GM08714 (cell line): Measurements from ENCODE around the gene GABRB2.
"Not testable (repeated sequence)": the region's sequence is repeated elsewhere in the genome, so short reads cannot be mapped to it uniquely, and the experiment has no call there.

ENCODE experiments used
- H3K4me3 ChIP-seq: fragments of 200-500 bp; sonication (Bioruptor generic); 2 replicates; pipeline ENCODE4 v1.5.1; 2014; ENCODE audit warnings: mild to moderate bottlenecking, low read length, inconsistent platforms
- ZNF274 ChIP-seq: IDR thresholded peaks from 2 replicates; pipeline ENCODE4 v1.6.1; 2012; ENCODE audit warnings: mild to moderate bottlenecking, low read depth, low read length

GABRB2 gene

DNA sequence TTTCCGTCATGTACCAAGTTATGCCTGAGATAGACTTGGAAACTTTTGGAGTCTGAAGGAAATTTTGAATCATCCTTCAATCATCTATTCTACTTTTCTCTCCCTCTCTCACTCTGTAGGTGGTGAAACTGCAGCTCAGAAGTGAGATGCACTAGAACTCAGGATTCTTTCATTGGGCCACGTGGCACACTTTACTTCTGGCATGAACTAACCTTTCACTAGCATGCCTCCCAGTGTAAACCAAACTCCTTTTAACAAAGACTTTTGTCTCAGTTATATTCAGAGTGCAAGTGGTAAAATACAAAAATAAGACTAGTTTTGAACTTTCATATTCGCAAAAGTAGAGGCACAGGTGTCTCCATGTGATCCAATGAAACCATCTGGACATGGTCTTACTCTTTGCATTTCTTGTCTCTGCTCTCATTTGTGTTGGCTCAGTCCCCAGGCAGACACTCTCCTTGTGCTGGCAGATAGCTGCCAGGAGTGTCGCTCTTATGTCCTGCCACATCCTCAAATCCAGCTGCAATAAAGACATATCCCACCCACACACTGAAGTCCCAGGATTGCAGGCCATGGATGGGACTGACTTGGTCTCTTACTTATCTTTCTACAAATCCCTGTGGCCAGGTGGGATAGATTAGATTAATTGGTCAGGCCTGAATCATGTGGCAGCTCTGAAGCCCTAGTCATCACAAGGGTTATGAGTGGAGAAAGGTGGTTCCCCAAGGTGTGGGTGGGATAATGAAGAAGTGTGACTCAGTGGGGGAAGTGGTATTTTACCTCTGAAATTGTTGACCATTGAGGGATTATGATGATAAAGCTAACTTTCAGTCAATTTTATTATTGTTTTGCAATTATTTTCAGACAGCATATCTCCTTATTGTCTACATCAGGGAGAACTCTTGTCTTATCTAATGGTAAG lies 267.5 kb downstream of the GABRB2 start:
- TF ChIP-seq ZNF274 = no peak
- H3K4me3 ChIP-seq = no peak overlapping the region

DNA sequence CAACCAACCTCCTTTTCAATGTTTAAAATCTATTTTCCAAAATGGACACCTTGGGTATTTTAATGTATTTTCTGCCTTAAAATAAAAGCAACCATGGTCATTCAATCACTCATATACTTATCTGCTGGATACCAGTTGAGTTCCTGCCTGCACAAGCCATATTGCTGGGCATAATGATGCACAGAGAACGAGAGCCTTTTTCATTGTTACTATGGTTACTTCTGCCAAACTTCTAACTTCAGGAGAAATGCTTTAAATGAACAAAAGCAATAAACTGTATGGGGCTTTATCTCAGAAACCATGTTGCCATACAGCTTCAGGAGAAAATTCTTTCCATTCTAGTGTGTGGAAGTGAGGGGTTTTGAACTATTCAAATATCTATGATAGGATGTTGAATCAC lies 269.5 kb downstream of the GABRB2 start:
- H3K4me3 ChIP-seq = no peak overlapping the region
- TF ChIP-seq ZNF274 = no peak

DNA sequence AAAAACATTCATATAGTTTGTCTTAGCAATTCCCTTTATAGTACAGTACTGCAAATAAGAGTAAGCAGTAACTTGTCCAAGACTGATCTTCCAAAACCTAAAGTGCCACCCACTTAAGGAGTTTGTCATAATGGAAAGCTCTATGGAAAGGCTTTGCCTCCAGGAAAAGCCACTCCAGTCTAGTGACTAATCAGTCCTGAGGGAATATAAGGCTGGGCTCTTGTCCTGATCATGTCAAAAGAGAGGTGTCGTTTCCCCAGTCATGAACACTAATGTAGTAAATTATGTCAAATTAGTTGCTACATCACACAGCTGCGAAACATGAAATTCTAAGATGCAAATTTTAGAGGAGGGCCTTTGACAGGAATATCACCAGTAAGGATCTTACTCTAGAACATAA lies 271.6 kb downstream of the GABRB2 start:
- no peak overlapping the region for H3K4me3 ChIP-seq
- TF ChIP-seq ZNF274 = no peak

DNA sequence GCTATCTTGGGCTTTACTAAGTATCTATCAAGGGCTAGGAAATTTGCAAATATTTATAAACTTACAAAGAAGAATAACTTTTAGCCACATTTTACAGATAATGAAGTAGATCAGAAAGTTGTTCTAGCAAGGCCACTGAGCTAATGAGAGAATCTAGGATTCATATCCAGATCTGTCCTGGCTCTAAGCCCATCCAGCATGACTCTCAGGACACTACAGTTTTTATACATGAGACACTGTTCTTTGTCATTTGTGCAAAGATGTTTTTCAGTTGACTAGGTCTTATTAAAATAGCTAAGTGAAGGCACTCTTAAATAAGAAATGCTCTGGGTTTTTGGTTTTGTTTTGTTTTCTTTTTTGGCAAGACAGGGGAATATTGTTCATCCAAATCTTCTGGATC lies 273.1 kb downstream of the GABRB2 start:
- no peak overlapping the region for H3K4me3 ChIP-seq
- no peak for TF ChIP-seq ZNF274

DNA sequence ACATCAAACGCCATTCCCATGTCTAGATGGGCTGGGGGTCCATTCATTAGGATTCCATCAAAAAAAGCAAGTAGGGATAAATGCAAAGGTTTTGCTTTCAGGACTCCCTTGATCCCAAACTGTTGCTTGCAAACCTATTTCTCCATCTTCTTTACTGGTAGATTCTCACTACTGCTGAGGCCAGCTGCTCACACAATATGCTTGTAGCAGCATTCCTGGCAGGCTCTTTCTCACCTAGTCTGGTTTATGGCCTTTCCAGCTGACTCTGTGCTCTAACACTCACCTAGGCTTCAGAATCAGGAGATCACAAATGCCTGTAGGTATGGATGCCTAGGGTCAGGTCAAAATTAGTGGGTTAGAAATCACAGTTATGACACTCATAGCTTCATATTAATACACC lies 274.7 kb downstream of the GABRB2 start:
- H3K4me3 ChIP-seq = no peak overlapping the region
- TF ChIP-seq ZNF274 = no peak

DNA sequence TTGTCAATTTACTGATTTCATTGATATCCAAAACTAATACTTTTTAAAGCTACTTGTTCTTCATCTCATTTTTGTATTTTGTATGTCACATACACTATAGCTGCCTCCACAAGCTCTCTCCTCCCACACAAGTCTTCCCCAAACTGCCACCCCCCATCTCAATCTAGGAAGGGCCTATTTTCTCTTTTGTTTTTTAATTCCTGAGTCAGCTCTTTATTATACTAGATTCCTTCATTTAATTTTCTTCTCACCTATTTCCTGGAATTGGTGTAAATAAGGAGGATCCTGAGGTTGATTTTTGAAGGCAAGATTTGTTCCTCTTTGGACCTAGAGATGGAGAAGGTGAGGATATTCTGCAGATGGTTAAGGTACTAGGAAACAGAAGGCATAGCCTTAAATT lies 277.4 kb downstream of the GABRB2 start:
- H3K4me3 ChIP-seq = no peak overlapping the region
- TF ChIP-seq ZNF274 = no peak

DNA sequence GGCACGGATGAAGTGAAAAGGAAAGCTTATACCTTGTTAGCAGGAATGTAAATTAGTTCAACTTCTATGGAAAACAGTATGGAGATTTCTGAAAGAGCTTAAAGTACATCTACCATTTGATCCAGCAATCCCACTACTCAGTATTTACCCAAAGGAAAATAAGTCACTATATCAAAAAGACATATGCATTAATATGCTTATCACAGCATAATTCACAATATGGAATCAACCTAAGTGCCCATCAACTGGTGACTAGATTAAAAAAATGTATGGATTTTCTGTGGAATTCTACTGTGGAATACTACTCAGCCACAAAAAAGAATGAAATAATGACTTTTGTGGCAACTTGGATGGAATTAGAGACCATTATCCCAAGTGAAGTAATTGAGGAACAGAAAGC lies 279.6 kb downstream of the GABRB2 start:
- H3K4me3 ChIP-seq = no peak overlapping the region
- TF ChIP-seq ZNF274 = no peak

DNA sequence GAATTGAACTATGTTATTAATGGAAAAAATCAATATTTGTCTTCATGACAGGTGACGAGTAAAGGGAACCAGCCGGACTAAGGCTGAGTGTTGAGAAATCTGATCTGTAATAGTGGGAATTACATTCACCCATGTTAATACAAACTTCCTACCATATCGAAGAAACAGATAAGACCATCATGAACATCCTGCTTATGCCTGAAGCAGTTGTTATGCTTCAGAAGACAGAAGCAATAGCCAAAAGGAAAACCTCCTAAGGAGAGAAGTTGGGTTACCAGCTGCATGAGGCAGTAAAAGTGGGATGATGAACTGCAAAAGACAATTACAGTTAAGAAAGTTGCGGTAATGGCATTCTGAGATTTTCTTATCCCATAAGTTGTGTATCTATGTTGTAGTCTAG lies 281.5 kb downstream of the GABRB2 start:
- no peak overlapping the region for H3K4me3 ChIP-seq
- TF ChIP-seq ZNF274 = no peak

DNA sequence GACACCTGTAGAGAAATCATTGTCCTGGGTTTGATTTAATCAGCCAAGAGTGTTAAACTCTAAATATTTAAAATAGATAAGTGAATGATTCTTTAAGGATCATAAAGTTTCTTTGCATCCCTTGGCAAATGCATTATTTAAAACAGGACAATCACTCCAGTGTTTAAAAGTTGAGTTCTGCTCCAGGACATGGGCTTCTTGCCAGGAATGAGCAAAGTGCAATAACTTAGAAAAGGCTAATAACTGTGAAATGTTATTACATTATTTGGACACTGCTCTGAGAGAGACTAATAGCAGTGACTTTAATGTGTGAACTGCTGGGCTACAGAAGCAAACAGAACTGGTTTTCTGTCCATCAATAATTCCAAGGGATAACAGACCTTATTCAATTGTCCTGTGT lies 283.3 kb downstream of the GABRB2 start:
- no peak for TF ChIP-seq ZNF274
- H3K4me3 ChIP-seq = no peak overlapping the region

DNA sequence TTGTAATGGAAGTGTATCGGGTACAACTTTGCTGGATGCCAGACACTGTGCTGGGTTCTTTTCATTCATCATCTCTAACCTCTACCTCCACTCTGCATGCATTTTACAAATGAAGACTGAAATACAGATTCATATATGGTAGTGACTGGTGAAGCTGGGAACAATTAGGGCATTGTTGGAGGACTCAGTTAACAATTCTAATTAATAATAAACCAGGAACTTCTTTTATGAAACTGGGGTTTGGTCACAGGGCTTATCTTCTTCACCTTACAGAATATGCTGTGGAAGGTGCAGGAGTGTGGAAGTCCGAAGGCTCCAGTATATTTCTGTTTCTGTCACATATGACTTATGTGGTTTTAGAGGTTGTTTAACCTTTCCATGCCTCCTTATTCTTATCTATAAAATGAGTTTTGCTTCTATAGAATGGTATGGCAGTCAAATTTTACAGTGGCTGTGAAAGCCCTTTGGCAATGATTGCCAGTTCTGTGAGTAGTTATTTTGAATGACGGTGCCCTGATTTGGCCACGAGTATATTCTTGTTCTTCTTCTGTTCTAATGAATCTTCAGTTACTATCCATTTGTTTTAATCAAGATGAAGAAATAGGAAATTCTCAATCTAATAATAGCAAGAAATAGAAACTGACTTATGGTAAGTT lies 284.7 kb downstream of the GABRB2 start:
- H3K4me3 ChIP-seq = no peak overlapping the region
- TF ChIP-seq ZNF274 = no peak

DNA sequence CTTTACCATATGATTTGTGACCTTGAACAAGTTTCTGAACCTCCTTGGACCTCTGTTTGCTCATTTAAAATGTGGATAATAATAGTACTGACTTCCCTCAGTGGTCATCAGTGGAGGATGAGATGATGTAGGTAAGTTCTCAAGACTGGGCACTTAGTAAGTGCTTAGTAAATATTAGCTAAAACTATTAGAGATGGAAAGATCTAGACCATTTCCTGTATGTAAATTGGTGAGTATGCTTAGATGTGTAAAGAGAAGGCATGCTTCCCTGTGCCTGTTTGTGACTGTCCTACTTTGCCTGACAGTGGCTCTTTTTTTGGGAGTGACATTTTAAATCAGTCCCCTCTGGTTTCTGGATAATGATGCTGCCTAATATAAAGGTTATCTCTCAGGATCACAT lies 288.1 kb downstream of the GABRB2 start:
- no peak overlapping the region for H3K4me3 ChIP-seq
- no peak for TF ChIP-seq ZNF274

DNA sequence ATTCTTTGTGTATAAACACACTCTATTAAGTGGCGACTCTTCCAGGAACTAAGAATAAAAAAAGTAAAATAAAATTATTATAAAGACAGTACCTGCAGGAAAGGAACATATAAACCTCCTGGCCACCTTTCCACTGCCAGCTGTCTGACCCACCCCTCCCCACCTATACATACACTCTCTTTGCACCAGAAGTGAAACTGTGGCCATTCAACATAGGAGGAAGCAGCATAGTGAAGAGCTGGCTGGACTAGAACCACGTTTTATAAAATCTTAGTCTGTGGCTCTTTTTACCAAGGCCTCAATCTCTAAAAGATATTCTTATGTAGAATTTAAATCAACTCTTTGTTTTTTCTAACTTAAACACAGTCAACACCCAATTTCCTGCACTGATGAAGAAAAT lies 289.6 kb downstream of the GABRB2 start:
- TF ChIP-seq ZNF274 = no peak
- no peak overlapping the region for H3K4me3 ChIP-seq

DNA sequence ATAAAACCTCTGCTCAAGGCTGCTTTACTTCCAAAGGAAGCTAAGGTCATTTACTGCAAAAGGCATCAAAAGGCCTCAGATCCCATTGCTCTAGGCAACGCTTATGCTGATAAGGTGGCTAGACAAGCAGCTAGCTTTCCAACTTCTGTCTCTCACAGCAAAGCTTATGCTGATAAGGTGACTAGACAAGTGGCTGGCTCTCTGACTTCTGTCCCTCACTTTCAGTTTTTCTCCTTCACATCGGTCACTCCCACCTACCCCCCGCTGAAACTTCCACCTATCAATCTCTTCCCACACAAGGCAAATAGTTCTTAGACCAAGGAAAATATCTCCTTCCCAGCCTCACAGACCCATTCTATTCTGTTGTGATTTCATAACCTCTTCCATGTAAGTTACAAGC lies 293.6 kb downstream of the GABRB2 start:
- H3K4me3 ChIP-seq = not testable (repeated sequence)

DNA sequence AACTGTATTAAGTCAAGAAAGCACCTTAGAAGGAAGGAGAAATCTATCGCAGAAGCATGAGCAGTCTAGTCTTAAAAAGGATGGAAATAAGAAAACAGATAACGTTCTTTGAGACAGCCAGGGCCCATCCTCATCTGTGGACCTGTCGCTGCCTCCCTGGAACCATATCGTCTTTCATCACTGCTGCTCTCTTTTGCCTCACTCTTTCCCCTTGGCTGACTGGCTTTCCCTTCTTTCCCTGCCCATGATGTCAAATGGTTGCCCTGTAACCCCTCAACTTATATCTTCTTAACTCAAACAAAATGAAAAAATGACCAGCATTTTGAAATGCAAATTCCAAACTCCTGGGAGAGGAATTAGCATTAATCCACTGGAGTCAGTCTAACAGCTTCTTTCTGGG lies 299.8 kb downstream of the GABRB2 start:
- H3K4me3 ChIP-seq = no peak overlapping the region
- no peak for TF ChIP-seq ZNF274

DNA sequence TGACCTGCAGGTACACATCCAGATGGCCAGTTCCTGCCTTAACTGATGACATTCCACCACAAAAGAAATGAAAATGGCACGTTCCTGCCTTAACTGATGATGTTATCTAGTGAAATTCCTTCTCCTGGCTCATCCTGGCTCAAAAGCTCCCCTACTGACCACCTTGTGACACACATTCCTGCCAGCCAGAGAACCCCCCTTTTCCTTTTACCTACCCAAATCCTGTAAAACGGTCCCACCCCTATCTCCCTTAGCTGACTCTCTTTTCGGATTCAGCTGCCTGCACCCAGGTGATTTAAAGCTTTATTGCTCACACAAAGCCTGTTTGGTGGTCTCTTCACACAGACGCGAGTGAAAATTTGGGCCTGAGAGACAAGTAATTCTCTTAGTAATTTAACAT lies 300.7 kb downstream of the GABRB2 start:
- H3K4me3 ChIP-seq = not testable (repeated sequence)
